B cell (primary cell): ENCODE measurements around the gene ZEB2. TPM values are rescaled to one million over a fixed set of nuclear protein-coding genes. Genes with fewer than 3 reads are reported as not detected.

ENCODE experiments used
- ATAC-seq: fragments of 200-7000 bp; cut with Tn5 transposase; one replicate; pipeline ENCODE4 v1.10.0; 2021; ENCODE audit warnings: low read depth, mild to moderate bottlenecking, moderate number of reproducible peaks, moderate library complexity
- CTCF ChIA-PET: fragments of 350-600 bp; sonication (Branson Sonifier 250); formaldehyde crosslinking; loops from one replicate; lab custom pipeline; 2021; ENCODE audit warnings: antibody characterized with exemption, inconsistent platforms; lab: Charles Lee
- POLR2A ChIA-PET: fragments of 350-600 bp; sonication (Branson Sonifier 250); formaldehyde crosslinking; loops from one replicate; lab custom pipeline; 2021; ENCODE audit warnings: antibody characterized with exemption; lab: Charles Lee
- DNase-seq: peaks from one replicate; pipeline ENCODE4 v3.0.0; 2013
- H2AFZ ChIP-seq: 2 replicates; pipeline ENCODE4 v1.6.1; 2012; ENCODE audit warnings: mild to moderate bottlenecking, low read depth, low read length; ENCODE audit not compliant: insufficient read depth, poor library complexity, severe bottlenecking
- H3K27ac ChIP-seq, 2 donors: 1 replicate in 1 of 2; 2 replicates in 1 of 2; pipeline ENCODE4 v1.5.1; 2012 to 2013; ENCODE audit warnings: low read length in 2 of 2, mild to moderate bottlenecking in 2 of 2, moderate library complexity in 1 of 2
- H3K27me3 ChIP-seq, 4 experiments: fragments of 200-600 bp in 1 of 4; sonication (generic) in 1 of 4; replicated peaks in 1 of 4; 1 replicate in 2 of 4; 2 replicates in 2 of 4; pipeline versions ENCODE4 v1.6.1 to v1.7.0; 2013 to 2016; ENCODE audit warnings: low read length in 3 of 4, mild to moderate bottlenecking in 2 of 4, mixed read lengths in 1 of 4, moderate library complexity in 1 of 4; ENCODE audit not compliant: insufficient read depth in 4 of 4, control insufficient read depth in 3 of 4; ENCODE audit errors: control extremely low read depth in 1 of 4
- H3K36me3 ChIP-seq, 2 experiments: replicated peaks in 1 of 2; 1 replicate in 1 of 2; 2 replicates in 1 of 2; pipeline versions ENCODE4 v1.6.1 to v1.7.1; 2013; ENCODE audit warnings: low read length in 1 of 2; ENCODE audit not compliant: insufficient read depth in 2 of 2, control insufficient read depth in 1 of 2; ENCODE audit errors: control extremely low read depth in 1 of 2, extremely low read depth in 1 of 2
- H3K4me1 ChIP-seq, 2 donors: fragments of 200-600 bp in 1 of 2; sonication (generic) in 1 of 2; 1 replicate in 1 of 2; 2 replicates in 1 of 2; pipeline versions ENCODE4 v1.5.1 to v1.6.1; 2013 to 2017; ENCODE audit warnings: low read length in 2 of 2; ENCODE audit not compliant: control insufficient read depth in 2 of 2, insufficient read depth in 2 of 2
- H3K4me2 ChIP-seq: replicated peaks from 2 replicates; pipeline ENCODE3; 2012; ENCODE audit warnings: mild to moderate bottlenecking, low read depth, low read length; ENCODE audit not compliant: poor library complexity, severe bottlenecking
- H3K4me3 ChIP-seq, 5 experiments: fragments of 200-600 bp in 1 of 5; sonication (generic) in 1 of 5; 1 replicate in 3 of 5; 2 replicates in 2 of 5; pipeline versions ENCODE4 v1.5.1 to v1.7.0; 2011 to 2016; ENCODE audit warnings: low read length in 4 of 5, mild to moderate bottlenecking in 4 of 5, low read depth in 2 of 5, control low read depth in 1 of 5, moderate library complexity in 1 of 5; ENCODE audit not compliant: insufficient read depth in 1 of 5; ENCODE audit errors: control extremely low read depth in 1 of 5, extremely low read depth in 1 of 5
- H3K79me2 ChIP-seq: fragments of 200-600 bp; sonication (generic); one replicate; pipeline ENCODE4 v1.6.0; 2016; ENCODE audit warnings: low read length; ENCODE audit not compliant: control insufficient read depth, insufficient read depth
- H3K9ac ChIP-seq: fragments of 200-600 bp; sonication (generic); 2 replicates; pipeline ENCODE4 v1.6.1; 2017; ENCODE audit warnings: mild to moderate bottlenecking, low read length, moderate library complexity
- H3K9me3 ChIP-seq, 3 donors: one replicate each; pipeline versions ENCODE4 v1.6.1 to v1.7.1; 2013; ENCODE audit warnings: low read length in 2 of 3; ENCODE audit not compliant: control insufficient read depth in 2 of 3, insufficient read depth in 1 of 3; ENCODE audit errors: control extremely low read depth in 1 of 3
- H4K20me1 ChIP-seq: 2 replicates; pipeline ENCODE4 v1.6.0; 2012; ENCODE audit warnings: mild to moderate bottlenecking, low read length; ENCODE audit not compliant: insufficient read depth, control insufficient read depth, poor library complexity, severe bottlenecking
- H3K27ac Mint-ChIP-seq: one replicate; pipeline ENCODE4 v1.8.0; 2021; ENCODE audit warnings: mixed read lengths
- H3K27me3 Mint-ChIP-seq: one replicate; pipeline ENCODE4 v1.8.0; 2021; ENCODE audit warnings: mixed read lengths
- H3K4me1 Mint-ChIP-seq: one replicate; pipeline ENCODE4 v1.8.0; 2021; ENCODE audit warnings: mixed read lengths
- H3K4me3 Mint-ChIP-seq: one replicate; pipeline ENCODE4 v1.8.0; 2021; ENCODE audit warnings: mixed read lengths
- H3K9me3 Mint-ChIP-seq: one replicate; pipeline ENCODE4 v1.8.0; 2022; ENCODE audit warnings: mixed read lengths; ENCODE audit not compliant: insufficient read depth
- CTCF ChIP-seq: fragments of 200-600 bp; IDR thresholded peaks from one replicate; pipeline ENCODE4 v1.8.0; 2022; ENCODE audit warnings: antibody characterized with exemption, mild to moderate bottlenecking
- EZH2 ChIP-seq: IDR thresholded peaks from 2 replicates; pipeline ENCODE4 v1.6.1; 2012; ENCODE audit warnings: borderline replicate concordance, low read depth, mild to moderate bottlenecking, moderate library complexity, low read length; ENCODE audit not compliant: insufficient read depth, poor library complexity, severe bottlenecking
- WGBS: methylation state at CpG from one replicate; pipeline ENCODE4 v1.1.5; 2013; ENCODE audit warnings: missing lambda C conversion rate; ENCODE audit not compliant: insufficient coverage; 5-methylcytosine and 5-hydroxymethylcytosine counted together
- intact Hi-C: fragments of 100-400 bp; cut with micrococcal nuclease; formaldehyde crosslinking; loops from one replicate; pipeline ENCODE4 v1.10.0; 2022
- polyA plus RNA-seq: library from polyadenylated mRNA; depleted of rRNA; stranded (reverse); fragments of >200 nt; gene quantifications from 2 replicates; pipeline ENCODE4 v1.2.3, GENCODE V29; 2012
- total RNA-seq, 2 donors: library from RNA; stranded (reverse); fragments of 120-200 nt in 1 of 2; gene quantifications; 1 replicate in 1 of 2; 2 replicates in 1 of 2; pipeline versions ENCODE4 v1.2.3 to v1.2.4, GENCODE V29; 2013 to 2022

ZEB2 gene
- total and polyA plus RNA-seq, 2 donors (not counting 1 experiment from before 2014, with no cell fraction given): 56.3 to 217 TPM

GRCh38 chr2:144566448-144566847 is 46.5 kb upstream of the ZEB2 start:
- H3K79me2 ChIP-seq: no peaks in the 10 kb centered on the region
- Mint-ChIP-seq H3K4me3 (no peak overlapping the region), H3K9me3 (no peaks in the 10 kb centered on the region), H3K27ac (no peak overlapping the region), H3K4me1 (peaks cover 7% of the 10 kb centered on the region), H3K27me3 (no peaks in the 10 kb centered on the region)
- H3K36me3 ChIP-seq: no peaks in the 10 kb centered on the region
- H3K4me1 ChIP-seq: peaks cover 0 to 7% of the 10 kb centered on the region in 2 donors
- H3K4me2 ChIP-seq: no peak overlapping the region
- H3K4me3 ChIP-seq: no peak overlapping the region
- no peak overlapping the region for H3K27ac ChIP-seq
- peaks cover 0 to 5% (median 0%) of the 10 kb centered on the region in 4 experiments for H3K27me3 ChIP-seq
- ATAC-seq (no peak), DNase-seq (no peak)
- H3K9me3 ChIP-seq: no peaks in the 10 kb centered on the region
- H4K20me1 ChIP-seq: no peaks in the 10 kb centered on the region
- H2AFZ ChIP-seq: no peak overlapping the region
- POLR2A ChIA-PET: no interaction called here
- CTCF ChIA-PET: no interaction called here
- H3K9ac ChIP-seq: no peak overlapping the region
- no peak for TF ChIP-seq CTCF
- no peak for TF ChIP-seq EZH2
- WGBS: 88% methylated on average over 1 of the region's 2 CpGs
- intact Hi-C loops: no loop called here

DNA sequence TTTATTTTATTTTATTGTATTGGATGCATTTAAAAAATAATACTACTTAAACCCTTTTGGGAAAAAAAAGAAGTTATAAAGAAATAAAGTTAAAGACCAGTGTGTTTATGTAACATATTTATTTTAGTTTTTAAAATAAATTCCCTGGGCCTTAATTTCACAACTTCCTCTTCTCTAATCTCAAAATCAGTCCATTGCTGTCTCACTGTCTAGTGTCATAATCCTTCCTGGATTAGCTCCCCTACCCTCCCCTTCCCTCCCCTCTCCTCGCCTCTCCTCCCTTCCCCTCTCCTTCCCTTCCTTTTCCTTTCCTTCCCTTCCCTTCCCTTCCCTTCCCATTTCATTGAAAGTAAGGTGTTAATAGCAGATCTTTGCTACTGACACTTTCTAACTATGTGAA is 40.3 kb upstream of the ZEB2 start:
- WGBS: no CpG with 5 or more reads among the region's 1 CpG
- POLR2A ChIA-PET: no interaction called here

More for the DNA sequence above, 40.3 kb upstream of the ZEB2 start:
- H2AFZ ChIP-seq: no peak overlapping the region
- CTCF ChIA-PET: no interaction called here
- no peaks in the 10 kb centered on the region for H3K79me2 ChIP-seq
- H3K4me2 ChIP-seq: no peak overlapping the region
- TF ChIP-seq CTCF (no peak), EZH2 (no peak)
- Mint-ChIP-seq H3K4me1 (peaks cover 15% of the 10 kb centered on the region), H3K9me3 (no peaks in the 10 kb centered on the region), H3K27ac (no peak overlapping the region), H3K27me3 (no peaks in the 10 kb centered on the region), H3K4me3 (no peak overlapping the region)
- H3K9ac ChIP-seq: no peak overlapping the region
- no peaks in the 10 kb centered on the region for H4K20me1 ChIP-seq
- peaks cover 0 to 7% of the 10 kb centered on the region in 2 donors for H3K4me1 ChIP-seq
- intact Hi-C loops: loop anchor here (5.0 kb wide), 2 partner anchors 38 to 47 kb away; partner anchors contain the start of gene ZEB2
- no peaks in the 10 kb centered on the region for H3K36me3 ChIP-seq
- no peak overlapping the region for H3K27ac ChIP-seq
- H3K27me3 ChIP-seq: peaks cover 0 to 5% (median 0%) of the 10 kb centered on the region in 4 experiments
- ATAC-seq: no peak
- no peak overlapping the region for H3K4me3 ChIP-seq
- no peak for DNase-seq
- no peaks in the 10 kb centered on the region for H3K9me3 ChIP-seq
